NCI-H2107 (cell line): ENCODE results near the gene CLIP4.

Experiments
- DNase-seq: peaks from one replicate; lab custom pipeline; 2025; lab: John Stamatoyannopoulos, UW

The CLIP4 gene

GRCh38 chr2:29222381-29223179 is 107.4 kb downstream of the CLIP4 start:
- no peak for DNase-seq

- DNase-seq, result no peak
These were observed 108.0 kb downstream of the CLIP4 start for GRCh38 chr2:29223257-29223656.

GRCh38 chr2:29223851-29224692 is 108.9 kb downstream of the CLIP4 start:
- no peak for DNase-seq

GRCh38 chr2:29224693-29225551 is 109.7 kb downstream of the CLIP4 start:
- DNase-seq, result no peak

GRCh38 chr2:29225814-29226213 is 110.6 kb downstream of the CLIP4 start:
- no peak for DNase-seq

GRCh38 chr2:29226375-29226774 is 111.2 kb downstream of the CLIP4 start:
- DNase-seq, result no peak

GRCh38 chr2:29226808-29227207 is 111.6 kb downstream of the CLIP4 start:
- DNase-seq, result no peak

GRCh38 chr2:29227935-29228675 is 112.9 kb downstream of the CLIP4 start:
- DNase-seq, result no peak

GRCh38 chr2:29228947-29229346 is 113.7 kb downstream of the CLIP4 start:
- no peak for DNase-seq

- DNase-seq, result no peak
These were observed 114.4 kb downstream of the CLIP4 start for GRCh38 chr2:29229640-29230039.

GRCh38 chr2:29232041-29232440 is 116.8 kb downstream of the CLIP4 start:
- DNase-seq, result no peak

GRCh38 chr2:29233428-29233827 is 118.2 kb downstream of the CLIP4 start:
- DNase-seq, result no peak

GRCh38 chr2:29235411-29235810 is 120.2 kb downstream of the CLIP4 start:
- DNase-seq, result no peak

- no peak for DNase-seq
These were observed 120.9 kb downstream of the CLIP4 start for GRCh38 chr2:29236074-29236473.

GRCh38 chr2:29238497-29238896 is 123.3 kb downstream of the CLIP4 start:
- no peak for DNase-seq
